Left ventricle myocardium superior (tissue), 1 donor: ENCODE results near the gene GJB1. TPM values are rescaled to one million over a fixed set of nuclear protein-coding genes. Genes with fewer than 3 reads are reported as not detected.

Experiments used
- ATAC-seq: fragments of 200-7000 bp; cut with Tn5 transposase; one replicate; pipeline ENCODE4 v1.9.1; 2020; ENCODE audit warnings: mild to moderate bottlenecking, moderate library complexity
- DNase-seq: peaks from one replicate; pipeline ENCODE4 v3.0.0-alpha.2; 2020
- intact Hi-C: fragments of 100-400 bp; cut with micrococcal nuclease; formaldehyde crosslinking; loops from one replicate; pipeline ENCODE4 v1.11.0; 2022
- total RNA-seq: library from RNA; stranded (reverse); fragmentation: NEBNext Ultra II Directional; extraction: Animal tissue kit (Norgen Biotek cat#: 25700); gene quantifications from one replicate; pipeline ENCODE4 v1.2.1, GENCODE V29; 2021
- donor health status: DM: no; HTN: yes; CAD: no; lungs with severe emphysema.

Gene GJB1
- total RNA-seq, 1 donor from 2014 or later, result not detected

- no peak for DNase-seq
- intact Hi-C loops, result no loop called here
- ATAC-seq, result no peak
Observed at GRCh38 chrX:71212536-71212935, 10.5 kb upstream of the GJB1 start.

GRCh38 chrX:71214152-71214551 lies 8.9 kb upstream of the GJB1 start:
- ATAC-seq, result no peak
- intact Hi-C loops, result no loop called here
- no peak for DNase-seq

GRCh38 chrX:71214604-71215337 lies 8.3 kb upstream of the GJB1 start:
- intact Hi-C loops, result no loop called here
- DNase-seq (no peak), ATAC-seq (no peak)

- ATAC-seq (no peak), DNase-seq (no peak)
- intact Hi-C loops, result no loop called here
Observed at GRCh38 chrX:71215338-71215912, 7.6 kb upstream of the GJB1 start.

- intact Hi-C loops, result no loop called here
- DNase-seq (no peak), ATAC-seq (no peak)
Observed at GRCh38 chrX:71216485-71216884, 6.5 kb upstream of the GJB1 start.

- intact Hi-C loops, result no loop called here
- ATAC-seq (no peak), DNase-seq (no peak)
Observed at GRCh38 chrX:71217298-71217697, 5.7 kb upstream of the GJB1 start.

GRCh38 chrX:71221145-71221544 lies 1.9 kb upstream of the GJB1 start:
- intact Hi-C loops, result no loop called here
- no peak for DNase-seq
- no peak for ATAC-seq

GRCh38 chrX:71224098-71224708 lies 1.2 kb downstream of the GJB1 start:
- intact Hi-C loops, result no loop called here
- DNase-seq (no peak), ATAC-seq (no peak)

GRCh38 chrX:71225009-71225408 lies 2.0 kb downstream of the GJB1 start:
- ATAC-seq (no peak), DNase-seq (no peak)
- intact Hi-C loops, result no loop called here

GRCh38 chrX:71225676-71226075 lies 2.7 kb downstream of the GJB1 start:
- ATAC-seq (no peak), DNase-seq (no peak)
- intact Hi-C loops, result no loop called here

GRCh38 chrX:71227370-71228062 lies 4.5 kb downstream of the GJB1 start:
- DNase-seq (no peak), ATAC-seq (no peak)
- intact Hi-C loops, result no loop called here

- no peak for DNase-seq
- intact Hi-C loops, result no loop called here
- ATAC-seq, result no peak
Observed at GRCh38 chrX:71228063-71228642, 5.1 kb downstream of the GJB1 start.

- ATAC-seq (no peak), DNase-seq (no peak)
- intact Hi-C loops, result no loop called here
Observed at GRCh38 chrX:71235482-71235881, 12.5 kb downstream of the GJB1 start.

- intact Hi-C loops, result no loop called here
- DNase-seq, result no peak
- ATAC-seq, result no peak
Observed at GRCh38 chrX:71236836-71237235, 13.8 kb downstream of the GJB1 start.

GRCh38 chrX:71239781-71240180 lies 16.8 kb downstream of the GJB1 start:
- intact Hi-C loops, result no loop called here
- ATAC-seq, result no peak
- no peak for DNase-seq

- ATAC-seq (no peak), DNase-seq (no peak)
- intact Hi-C loops, result no loop called here
Observed at GRCh38 chrX:71241301-71241700, 18.3 kb downstream of the GJB1 start.

- DNase-seq, result no peak
- intact Hi-C loops, result no loop called here
- no peak for ATAC-seq
Observed at GRCh38 chrX:71244359-71245128, 21.5 kb downstream of the GJB1 start.

GRCh38 chrX:71245159-71245558 lies 22.1 kb downstream of the GJB1 start:
- ATAC-seq (no peak), DNase-seq (no peak)
- intact Hi-C loops, result no loop called here

GRCh38 chrX:71250841-71251240 lies 27.8 kb downstream of the GJB1 start:
- DNase-seq (no peak), ATAC-seq (no peak)
- intact Hi-C loops, result loop anchor here (5.0 kb wide), 1 partner anchor 116 kb away; the partner anchor contains the start of gene TAF1
